Measurements from ENCODE around the gene FNDC5. TPM values are rescaled to one million over a fixed set of nuclear protein-coding genes. Genes with fewer than 3 reads are reported as not detected.

The FNDC5 gene
- total and polyA plus RNA-seq, 10 of the 15 experiments (the other 5 are each of a cell fraction or from before 2014, with no cell fraction given), result 0.01 to 0.29 (median 0.19) TPM; not detected in 4

DNA sequence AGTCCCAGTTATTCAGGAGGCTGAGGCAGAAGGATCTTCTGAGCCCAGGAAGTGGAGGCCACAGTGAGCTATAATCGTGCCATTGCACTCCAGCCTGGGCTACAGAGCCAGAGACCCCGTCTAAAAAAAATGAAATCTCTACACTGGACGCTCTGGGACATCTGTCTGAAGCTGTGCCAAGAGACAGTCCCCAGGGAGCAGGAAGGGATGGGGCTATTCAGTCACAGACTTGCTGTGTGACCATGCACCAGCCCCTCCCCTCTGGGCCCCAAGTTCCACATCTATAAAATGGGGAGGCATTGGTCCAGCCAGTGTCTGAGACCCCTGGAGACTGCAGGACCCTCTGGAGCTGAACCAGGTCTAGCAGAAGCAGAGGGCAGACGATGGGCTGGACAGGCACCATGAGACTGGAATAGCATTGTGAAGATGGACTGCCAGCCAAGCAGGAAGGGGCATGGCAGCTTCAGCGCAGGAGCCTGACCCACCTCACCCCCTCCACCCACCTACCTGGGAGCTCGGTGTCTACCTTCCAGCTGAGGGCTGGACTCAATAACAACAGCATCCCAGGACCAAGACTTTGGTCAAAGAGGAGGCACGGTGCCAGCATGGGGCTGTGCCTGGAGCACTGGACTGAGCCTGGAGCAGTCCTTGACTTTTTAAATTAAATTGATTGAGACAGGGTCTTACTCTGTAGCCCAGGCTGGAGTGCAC lies 29.0 kb upstream of the FNDC5 start:
- no peak overlapping the region for H3K9ac ChIP-seq (ENCODE audit: control insufficient read depth, insufficient read depth, low read length)

More for the DNA sequence above, 29.0 kb upstream of the FNDC5 start:
- H3K4me1 ChIP-seq (ENCODE audit: control insufficient read depth, insufficient read depth, low read length), result no peaks in the 10 kb centered on the region
- no peaks in the 10 kb centered on the region for H3K79me2 ChIP-seq (ENCODE audit: control insufficient read depth, insufficient read depth, low read length)
- ChIA-PET CTCF (interaction anchor here (1.5 to 1.6 kb wide), 2 partner anchors 155 to 196 kb away, joined by 4 to 6 read pairs; no protein-coding TSS in a partner anchor), SMC1A (ENCODE audit: uncharacterized antibody, unreplicated experiment) (no interaction called here), POLR2A (no interaction called here), RAD21 (ENCODE audit: unreplicated experiment) (no interaction called here)
- no peak overlapping the region for H3K4me2 ChIP-seq (ENCODE audit: control insufficient read depth, insufficient read depth)
- H3K4me3 ChIP-seq, result no peak overlapping the region
- in situ Hi-C loops (cut with MboI), result no loop called here
- no peaks in the 10 kb centered on the region for H4K20me1 ChIP-seq (ENCODE audit: control insufficient read depth, insufficient read depth)
- H2AFZ ChIP-seq (ENCODE audit: control insufficient read depth, low read depth, low read length), result no peak overlapping the region
- H3K9me3 ChIP-seq (replicated peaks; ENCODE audit: control insufficient read depth, insufficient read depth, low read length), result no peaks in the 10 kb centered on the region
- intact Hi-C loops (cut with micrococcal nuclease; ENCODE audit: unreplicated experiment), result no loop called here
- ATAC-seq (no peak), FAIRE-seq (no peak), DNase-seq (ENCODE audit: low read depth, low spot score) (no peak)
- no TSS peak for BruUV-seq (replicated peaks)
- WGBS (ENCODE audit: insufficient coverage, insufficient replicate concordance, low lambda C conversion rate, missing lambda C conversion rate), result 34% methylated on average over 7 of the region's 7 CpGs
- peaks cover 3 to 7% of the 10 kb centered on the region in 2 experiments for H3K27me3 ChIP-seq (replicated peaks in 1 of 2; ENCODE audit: control insufficient read depth in 2 of 2, insufficient read depth in 2 of 2, low read length in 1 of 2)
- no peaks in the 10 kb centered on the region for H3K36me3 ChIP-seq (ENCODE audit: control insufficient read depth in 2 of 2, insufficient read depth in 2 of 2, low read length in 1 of 2)
- H3K27ac ChIP-seq (ENCODE audit: control insufficient read depth, insufficient read depth), result no peak overlapping the region
- TF ChIP-seq, protein P1, sequence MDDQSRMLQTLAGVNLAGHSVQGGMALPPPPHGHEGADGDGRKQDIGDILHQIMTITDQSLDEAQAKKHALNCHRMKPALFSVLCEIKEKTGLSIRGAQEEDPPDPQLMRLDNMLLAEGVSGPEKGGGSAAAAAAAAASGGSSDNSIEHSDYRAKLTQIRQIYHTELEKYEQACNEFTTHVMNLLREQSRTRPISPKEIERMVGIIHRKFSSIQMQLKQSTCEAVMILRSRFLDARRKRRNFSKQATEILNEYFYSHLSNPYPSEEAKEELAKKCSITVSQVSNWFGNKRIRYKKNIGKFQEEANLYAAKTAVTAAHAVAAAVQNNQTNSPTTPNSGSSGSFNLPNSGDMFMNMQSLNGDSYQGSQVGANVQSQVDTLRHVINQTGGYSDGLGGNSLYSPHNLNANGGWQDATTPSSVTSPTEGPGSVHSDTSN (IDR thresholded peaks at IDR 0.05; ENCODE audit: insufficient replicate concordance, low read depth, low read length), result no peak
- TF ChIP-seq DPF2 (IDR thresholded peaks at IDR 0.05) (no peak), YY1 (IDR thresholded peaks at IDR 0.05; ENCODE audit: low read depth, low read length) (no peak), TBL1XR1 (IDR thresholded peaks at IDR 0.05; ENCODE audit: low read depth, low read length) (no peak), POLR2AphosphoS5 (IDR thresholded peaks at IDR 0.05; ENCODE audit: low read length) (no peak), CHD1 (IDR thresholded peaks at IDR 0.05; ENCODE audit: low read depth, low read length) (no peak), CEBPB (IDR thresholded peaks at IDR 0.05; ENCODE audit: borderline replicate concordance in 1 of 2, low read depth in 2 of 2, low read length in 2 of 2) (no peak), IRF4 (IDR thresholded peaks at IDR 0.05; ENCODE audit: low read depth, low read length) (no peak), CBX3 (IDR thresholded peaks at IDR 0.05; ENCODE audit: borderline replicate concordance, low read depth) (no peak), RFX5 (IDR thresholded peaks at IDR 0.05; ENCODE audit: low read depth, low read length) (no peak), MXI1 (IDR thresholded peaks at IDR 0.05; ENCODE audit: low read depth, low read length) (no peak), ZBTB4 (CRISPR knock-in tag; IDR thresholded peaks at IDR 0.05) (no peak), MTA2 (IDR thresholded peaks at IDR 0.05; ENCODE audit: low read depth) (no peak), BCLAF1 (IDR thresholded peaks at IDR 0.05) (no peak)

Data from GM12878 (cell line).